K562 (cell line): ENCODE data around the gene TTLL12. TPM values are rescaled to one million over a fixed set of nuclear protein-coding genes. Genes with fewer than 3 reads are reported as not detected.

Experiments
- ATF1 ChIP-seq, 2 experiments: fragments of 450-650 bp in 1 of 2; IDR thresholded peaks; 2 replicates each; pipeline ENCODE4 v1.6.1; 2016; ENCODE audit warnings: missing compliant biosample characterization in 1 of 2, missing genetic modification characterization in 1 of 2
- CBX3 ChIP-seq, 2 experiments: IDR thresholded peaks; 1 replicate in 1 of 2; 2 replicates in 1 of 2; pipeline ENCODE4 v1.6.1; 2012; ENCODE audit warnings: inconsistent platforms in 2 of 2, low read length in 2 of 2, borderline replicate concordance in 1 of 2, control low read depth in 1 of 2
- CBX8 ChIP-seq: fragments of 200-600 bp; sonication (generic); IDR thresholded peaks from 2 replicates; pipeline ENCODE4 v1.6.1; 2012; ENCODE audit warnings: borderline replicate concordance, mixed run types, low read depth, mild to moderate bottlenecking, moderate library complexity, mixed read lengths, low read length, control low read depth, inconsistent platforms; ENCODE audit not compliant: poor library complexity, severe bottlenecking; ENCODE audit errors: extremely low read depth
- CXXC5 ChIP-seq: fragments of 250-450 bp; sonication (Bioruptor Pico); IDR thresholded peaks from 2 replicates; pipeline ENCODE4 v1.8.0; 2022; ENCODE audit warnings: inconsistent platforms, mild to moderate bottlenecking, moderate library complexity
- HMGN3 ChIP-seq: IDR thresholded peaks from 2 replicates; pipeline ENCODE4 v1.6.1; 2011; ENCODE audit warnings: borderline replicate concordance, low read depth, mild to moderate bottlenecking, mixed read lengths, low read length; ENCODE audit not compliant: insufficient read length; ENCODE audit errors: extremely low read depth
- HSF4 ChIP-seq: fragments of 250-450 bp; sonication (Bioruptor Pico); IDR thresholded peaks from 2 replicates; pipeline ENCODE4 v2.1.2; 2022; ENCODE audit warnings: mild to moderate bottlenecking, moderate library complexity, borderline replicate concordance
- KLF13 ChIP-seq: fragments of 450-650 bp; IDR thresholded peaks from 2 replicates; pipeline ENCODE4 v1.6.1; 2016; ENCODE audit warnings: missing genetic modification characterization, low read depth, mild to moderate bottlenecking, missing compliant biosample characterization, moderate library complexity, borderline replicate concordance
- L3MBTL2 ChIP-seq: fragments of 450-650 bp; IDR thresholded peaks from 2 replicates; pipeline ENCODE4 v1.6.1; 2016; ENCODE audit warnings: mild to moderate bottlenecking, moderate library complexity
- LEF1 ChIP-seq: fragments of 450-650 bp; IDR thresholded peaks from 2 replicates; pipeline ENCODE4 v1.6.1; 2016; ENCODE audit warnings: mild to moderate bottlenecking
- MTA2 ChIP-seq: fragments of 450-650 bp; IDR thresholded peaks from 2 replicates; pipeline ENCODE4 v1.6.1; 2016; ENCODE audit warnings: low read depth
- MTA3 ChIP-seq: fragments of 450-650 bp; formaldehyde crosslinking; IDR thresholded peaks from 2 replicates; pipeline ENCODE4 v1.6.1; 2017; ENCODE audit warnings: mild to moderate bottlenecking, borderline replicate concordance
- MXI1 ChIP-seq: IDR thresholded peaks from 2 replicates; pipeline ENCODE4 v1.6.1; 2011; ENCODE audit warnings: low read depth, mild to moderate bottlenecking, improper control_type of control experiment, low read length
- MYC ChIP-seq, 2 experiments: fragments of 250-450 bp in 1 of 2; sonication (Bioruptor Pico) in 1 of 2; IDR thresholded peaks; 2 replicates each; pipeline versions ENCODE4 v1.5.1 to v1.6.1; 2012 to 2021; ENCODE audit warnings: low read depth in 2 of 2, borderline replicate concordance in 1 of 2, improper control_type of control experiment in 1 of 2, low read length in 1 of 2, mild to moderate bottlenecking in 1 of 2, moderate library complexity in 1 of 2
- PHF8 ChIP-seq: fragments of 200-600 bp; sonication (generic); IDR thresholded peaks from 2 replicates; pipeline ENCODE4 v1.6.1; 2012; ENCODE audit warnings: mixed run types, mild to moderate bottlenecking, inconsistent platforms, low read length, moderate library complexity, borderline replicate concordance
- PTRF ChIP-seq: fragments of 450-650 bp; IDR thresholded peaks from 2 replicates; pipeline ENCODE4 v1.6.1; 2016; ENCODE audit warnings: mild to moderate bottlenecking, missing genetic modification characterization, missing compliant biosample characterization
- RBBP5 ChIP-seq: fragments of 200-600 bp; sonication (generic); IDR thresholded peaks from 2 replicates; pipeline ENCODE4 v1.6.1; 2012; ENCODE audit warnings: borderline replicate concordance, mild to moderate bottlenecking, low read length, control low read depth, inconsistent platforms; ENCODE audit not compliant: insufficient read depth, poor library complexity, severe bottlenecking
- RBFOX2 ChIP-seq: fragments of 200-400 bp; formaldehyde crosslinking; IDR thresholded peaks from 2 replicates; pipeline ENCODE4 v1.6.1; 2017; ENCODE audit warnings: low read depth, mild to moderate bottlenecking, low read length, moderate library complexity
- SMC3 ChIP-seq: conservative IDR thresholded peaks from 2 replicates; pipeline ENCODE4 v1.6.1; 2011; ENCODE audit warnings: low read depth, low read length, improper control_type of control experiment; ENCODE audit not compliant: insufficient read depth
- STAT5A ChIP-seq: IDR thresholded peaks from 2 replicates; pipeline ENCODE4 v1.6.1; 2012; ENCODE audit warnings: low read length, inconsistent platforms, borderline replicate concordance
- TCF7L2 ChIP-seq: fragments of 150-350 bp; IDR thresholded peaks from 2 replicates; pipeline ENCODE4 v1.6.1; 2016; ENCODE audit warnings: low read depth, mild to moderate bottlenecking, low read length, moderate library complexity
- XRCC3 ChIP-seq: fragments of 450-650 bp; IDR thresholded peaks from 2 replicates; pipeline ENCODE4 v1.6.1; 2017; ENCODE audit warnings: mild to moderate bottlenecking, moderate library complexity
- ZNF263 ChIP-seq: sonication (generic); formaldehyde crosslinking; IDR thresholded peaks from 2 replicates; pipeline ENCODE4 v1.8.0; 2022; ENCODE audit warnings: mild to moderate bottlenecking, missing genetic modification reagents, borderline replicate concordance
- polyA plus RNA-seq, 8 experiments: library from polyadenylated mRNA; depleted of rRNA in 4 of 8; stranded (reverse) in 5 of 8; unstranded in 3 of 8; fragments of >200 nt; fragmentation: Nextera tagmentation in 2 of 8; fragmentation: Illumina TruSeq in 1 of 8; extraction: Ambion mirVana in 2 of 8; extraction: Trizol in 1 of 8; gene quantifications; 2 replicates each; pipeline versions ENCODE4 v1.2.1 to v1.2.3, GENCODE V29; 2011 to 2014; ENCODE audit warnings: inconsistent platforms in 1 of 8, missing spikeins in 1 of 8
- total RNA-seq, 7 experiments: library from RNA; depleted of rRNA in 6 of 7; stranded (reverse); fragments of >200 nt in 6 of 7; fragmentation: Illumina TruSeq in 2 of 7; extraction: Trizol in 2 of 7; gene quantifications; 2 replicates each; pipeline versions ENCODE4 v1.2.1 to v1.2.3, GENCODE V29; 2011 to 2021; ENCODE audit warnings: low replicate concordance in 1 of 7
- TF ChIP-seq, protein P1 (sequence below): fragments of 250-450 bp; sonication (Bioruptor Pico); IDR thresholded peaks from 2 replicates; pipeline ENCODE4 v1.4.0; 2020; ENCODE audit warnings: mild to moderate bottlenecking
- TF ChIP-seq, protein P2 (sequence below): fragments of 450-650 bp; formaldehyde crosslinking; IDR thresholded peaks from 2 replicates; pipeline ENCODE4 v1.4.0; 2020; ENCODE audit warnings: mild to moderate bottlenecking, moderate library complexity

TTLL12 gene
- total and polyA plus RNA-seq, 9 of the 15 experiments (the other 6 are each of a cell fraction or from before 2014, with no cell fraction given) = 1.3 to 128 (median 43.0) TPM

DNA sequence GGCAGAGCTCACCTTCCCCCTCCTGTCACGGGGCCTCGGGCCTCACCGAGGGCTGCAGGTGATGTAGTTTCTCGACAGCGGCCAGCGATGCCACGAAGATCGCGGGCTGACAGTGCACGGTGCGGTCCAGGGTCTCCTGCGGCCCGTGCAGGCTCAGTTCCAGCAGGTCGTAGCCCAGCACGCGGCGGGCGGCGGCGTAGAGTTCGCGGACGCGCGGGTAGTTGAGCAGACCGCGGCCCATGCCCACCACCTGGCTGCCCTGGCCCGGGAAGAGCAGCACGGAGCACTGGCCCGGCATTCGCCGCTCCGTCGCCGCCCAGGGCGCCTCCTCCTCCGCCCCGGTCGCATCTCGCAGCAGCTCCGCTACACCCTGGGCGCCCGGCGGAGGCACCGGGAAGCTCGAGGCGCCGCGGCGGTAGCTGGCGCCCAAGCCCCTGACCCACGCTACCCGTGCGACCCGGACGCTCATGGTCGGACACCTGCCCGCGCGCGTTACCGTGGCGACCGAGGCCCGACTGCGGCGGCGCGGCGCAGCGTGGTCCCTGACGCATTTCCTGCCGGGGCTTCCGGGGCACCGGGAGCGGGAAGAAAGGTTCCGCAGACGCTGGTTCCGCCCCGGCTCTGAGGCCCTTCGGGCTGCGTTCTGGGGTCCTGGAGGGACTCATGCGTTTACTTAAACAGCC, 43.9 kb downstream of the TTLL12 start, which contains the start of gene MCAT (continued):
- TF ChIP-seq CBX3 (IDR thresholded peaks at IDR 0.05; ENCODE audit: borderline replicate concordance in 1 of 2, low read length in 2 of 2) (peak in 1 of 2 experiments; percentile 47; a peak in 1 of 3 replicates), MTA3 (0 out of 2 replicates have a peak, but pooled peaks have one; percentile 27), HMGN3 (peak; percentile 33), SMC3 (0 out of 2 replicates have a peak, but pooled peaks have one; percentile 5), PTRF (tag) (no peak), ATF1 (CRISPR knock-in tag; IDR thresholded peaks at IDR 0.05) (no peak), ATF1 (tag; IDR thresholded peaks at IDR 0.05) (peak; percentile 88), LEF1 (no peak), TCF7L2 (no peak), MYC (IDR thresholded peaks at IDR 0.05; ENCODE audit: low read depth, low read length) (peak; percentile 71), MYC (CRISPR knock-in tag; IDR thresholded peaks at IDR 0.05; ENCODE audit: borderline replicate concordance, low read depth) (no peak), ZNF263 (CRISPR knock-in tag) (peak; percentile 11; the same call in 1 of the 2 replicates), PHF8 (peak; percentile 66; the same call in 1 of the 2 replicates), XRCC3 (no peak), HSF4 (CRISPR knock-in tag) (no peak), MXI1 (peak; percentile 78), L3MBTL2 (peak; percentile 52), KLF13 (no peak), CXXC5 (CRISPR knock-in tag) (peak; percentile 95), RBFOX2 (peak; percentile 84), CBX8 (no peak), RBBP5 (peak; percentile 77), STAT5A (no peak), MTA2 (no peak)
- TF ChIP-seq, protein P1, sequence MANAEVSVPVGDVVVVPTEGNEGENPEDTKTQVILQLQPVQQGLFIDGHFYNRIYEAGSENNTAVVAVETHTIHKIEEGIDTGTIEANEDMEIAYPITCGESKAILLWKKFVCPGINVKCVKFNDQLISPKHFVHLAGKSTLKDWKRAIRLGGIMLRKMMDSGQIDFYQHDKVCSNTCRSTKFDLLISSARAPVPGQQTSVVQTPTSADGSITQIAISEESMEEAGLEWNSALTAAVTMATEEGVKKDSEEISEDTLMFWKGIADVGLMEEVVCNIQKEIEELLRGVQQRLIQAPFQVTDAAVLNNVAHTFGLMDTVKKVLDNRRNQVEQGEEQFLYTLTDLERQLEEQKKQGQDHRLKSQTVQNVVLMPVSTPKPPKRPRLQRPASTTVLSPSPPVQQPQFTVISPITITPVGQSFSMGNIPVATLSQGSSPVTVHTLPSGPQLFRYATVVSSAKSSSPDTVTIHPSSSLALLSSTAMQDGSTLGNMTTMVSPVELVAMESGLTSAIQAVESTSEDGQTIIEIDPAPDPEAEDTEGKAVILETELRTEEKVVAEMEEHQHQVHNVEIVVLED (CRISPR knock-in tag) = peak; percentile 99
- TF ChIP-seq, protein P2, sequence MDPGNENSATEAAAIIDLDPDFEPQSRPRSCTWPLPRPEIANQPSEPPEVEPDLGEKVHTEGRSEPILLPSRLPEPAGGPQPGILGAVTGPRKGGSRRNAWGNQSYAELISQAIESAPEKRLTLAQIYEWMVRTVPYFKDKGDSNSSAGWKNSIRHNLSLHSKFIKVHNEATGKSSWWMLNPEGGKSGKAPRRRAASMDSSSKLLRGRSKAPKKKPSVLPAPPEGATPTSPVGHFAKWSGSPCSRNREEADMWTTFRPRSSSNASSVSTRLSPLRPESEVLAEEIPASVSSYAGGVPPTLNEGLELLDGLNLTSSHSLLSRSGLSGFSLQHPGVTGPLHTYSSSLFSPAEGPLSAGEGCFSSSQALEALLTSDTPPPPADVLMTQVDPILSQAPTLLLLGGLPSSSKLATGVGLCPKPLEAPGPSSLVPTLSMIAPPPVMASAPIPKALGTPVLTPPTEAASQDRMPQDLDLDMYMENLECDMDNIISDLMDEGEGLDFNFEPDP (CRISPR knock-in tag) = no peak
